Globus pallidus (tissue), 1 donor: Measurements from ENCODE around the gene HCFC1R1.
A peak's percentile ranks its signal among the peaks of the same experiment; 100 is the strongest.

Source experiments
- DNase-seq: peaks from one replicate; pipeline ENCODE4 v3.0.0-alpha.2; 2015; ENCODE audit warnings: low spot score

Gene HCFC1R1

GRCh38 chr16:3001316-3001715 is 22.4 kb downstream of the HCFC1R1 start:
- no peak for DNase-seq

DNA sequence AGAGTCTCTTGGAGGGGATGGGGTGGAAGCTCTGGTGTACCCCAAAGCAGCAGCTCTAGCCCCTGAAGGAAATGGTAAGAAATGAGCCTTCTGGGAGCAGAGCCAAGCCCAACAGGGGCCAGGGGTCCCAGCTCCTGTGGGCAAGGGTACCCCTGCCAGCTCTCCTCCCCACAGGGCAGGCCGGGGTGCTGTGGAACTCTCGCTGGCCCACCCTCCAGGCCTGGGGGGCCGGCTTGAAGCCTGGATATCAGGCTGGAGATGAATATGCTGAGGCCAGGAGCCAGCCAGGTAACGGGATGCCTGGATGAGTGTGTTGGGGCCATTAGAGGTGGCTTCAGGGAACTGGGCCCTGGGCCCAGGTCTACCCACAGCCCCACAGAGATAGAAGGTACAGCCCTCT is 23.2 kb downstream of the HCFC1R1 start:
- DNase-seq, result no peak

DNA sequence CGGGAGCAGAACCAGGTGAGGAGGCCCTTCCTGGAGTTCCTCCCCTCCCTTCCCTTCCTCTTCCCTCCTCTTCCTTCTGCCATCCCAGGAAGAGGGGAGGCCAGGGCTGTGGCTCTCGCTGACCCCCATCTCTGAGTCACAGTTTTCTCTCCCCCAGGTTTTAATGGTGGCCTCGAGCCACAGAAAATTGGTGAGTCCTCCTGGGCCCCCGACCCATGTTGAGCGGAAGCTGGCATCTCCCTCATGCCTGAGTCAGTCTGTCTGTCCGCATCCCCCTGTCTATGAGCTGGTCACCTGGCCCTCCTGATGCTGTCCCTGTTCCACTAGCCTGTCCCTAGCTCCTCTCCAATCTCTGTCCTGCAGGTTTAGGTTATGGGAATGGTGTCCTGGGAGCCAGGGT is 23.8 kb downstream of the HCFC1R1 start:
- no peak for DNase-seq

- DNase-seq, result no peak
Observed at GRCh38 chr16:2996298-2996697, 27.4 kb downstream of the HCFC1R1 start.

DNA sequence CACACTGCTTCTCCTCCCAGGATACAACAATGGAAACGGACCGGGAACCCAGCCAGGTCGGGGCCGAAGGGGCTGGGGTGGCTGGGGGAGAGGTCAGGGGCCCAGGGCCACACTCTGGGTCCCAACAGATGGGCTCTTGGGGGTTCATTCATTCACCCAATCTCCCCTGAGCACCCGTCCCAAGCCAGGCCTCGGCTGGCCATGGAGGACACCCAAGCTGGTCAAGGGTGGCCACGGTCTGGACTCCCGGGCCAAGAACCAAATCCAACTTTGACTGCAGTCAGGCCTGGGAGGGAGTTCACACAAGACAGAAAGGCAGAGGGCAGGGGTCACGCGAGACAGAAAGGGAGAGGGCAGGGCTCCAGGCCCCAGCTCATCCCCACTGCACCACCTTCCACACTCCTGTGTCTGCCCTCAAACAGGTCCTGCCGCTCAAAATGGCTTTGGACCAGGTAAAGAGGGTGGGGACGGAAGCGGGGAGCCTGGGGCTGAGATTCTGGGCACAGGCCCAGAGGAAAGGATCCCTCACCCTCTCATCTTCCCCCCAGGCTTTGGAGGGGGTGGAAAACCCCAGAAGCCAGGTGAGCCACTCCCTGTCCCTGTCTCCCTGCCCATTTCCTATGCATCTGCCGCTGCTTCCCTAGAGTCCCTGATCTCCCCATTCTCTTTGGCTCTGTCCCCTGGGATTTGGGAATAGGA is 31.2 kb downstream of the HCFC1R1 start:
- no peak for DNase-seq

- DNase-seq, result no peak
Observed at GRCh38 chr16:2991566-2992261, 32.0 kb downstream of the HCFC1R1 start.

DNA sequence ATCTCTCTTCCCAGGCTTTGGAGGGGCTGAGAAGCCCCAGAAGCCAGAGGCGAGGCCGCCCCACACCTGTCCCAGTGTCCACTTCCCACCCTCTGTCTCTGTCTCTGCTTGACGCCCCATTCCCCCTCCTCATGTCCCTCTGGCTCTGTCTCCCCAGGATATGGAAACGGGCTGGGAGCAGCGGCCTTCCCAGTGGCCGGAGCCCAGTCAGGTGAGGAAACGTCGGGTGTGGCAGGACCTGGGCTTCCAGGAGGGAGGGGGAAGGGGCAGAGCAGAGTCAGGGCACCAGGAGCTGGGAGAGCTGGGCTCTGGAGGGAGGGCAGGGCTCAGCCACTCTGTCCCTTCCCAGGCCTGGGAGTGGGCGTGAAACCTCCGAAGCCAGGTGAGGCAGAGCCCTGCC is 32.9 kb downstream of the HCFC1R1 start:
- DNase-seq, result no peak

DNA sequence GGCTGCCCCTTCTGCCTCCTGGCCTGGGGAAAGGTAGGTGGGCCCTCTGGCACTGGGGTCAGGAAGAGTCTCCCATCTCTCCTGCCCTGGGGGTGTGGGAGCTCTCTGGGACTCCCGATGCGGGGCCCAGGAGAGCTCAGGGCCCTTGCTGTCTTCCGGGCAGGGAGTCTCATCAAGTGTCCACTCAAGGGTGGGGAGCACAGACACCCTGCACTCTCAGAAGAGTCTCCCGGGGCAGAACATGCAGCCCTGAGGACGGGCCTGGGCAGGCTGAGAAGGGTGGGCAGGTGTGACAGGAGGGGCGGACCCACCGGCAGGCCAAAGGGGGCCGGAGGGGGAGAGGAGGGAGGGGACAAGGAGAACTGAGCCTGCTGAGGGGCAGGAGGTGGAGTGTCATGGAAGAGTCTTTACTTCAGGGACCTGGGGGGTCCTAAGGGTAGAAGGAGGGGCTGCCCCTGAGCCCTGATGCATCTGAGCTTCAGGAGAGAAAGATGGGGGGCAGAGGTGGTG is 35.1 kb downstream of the HCFC1R1 start:
- DNase-seq, result no peak

DNA sequence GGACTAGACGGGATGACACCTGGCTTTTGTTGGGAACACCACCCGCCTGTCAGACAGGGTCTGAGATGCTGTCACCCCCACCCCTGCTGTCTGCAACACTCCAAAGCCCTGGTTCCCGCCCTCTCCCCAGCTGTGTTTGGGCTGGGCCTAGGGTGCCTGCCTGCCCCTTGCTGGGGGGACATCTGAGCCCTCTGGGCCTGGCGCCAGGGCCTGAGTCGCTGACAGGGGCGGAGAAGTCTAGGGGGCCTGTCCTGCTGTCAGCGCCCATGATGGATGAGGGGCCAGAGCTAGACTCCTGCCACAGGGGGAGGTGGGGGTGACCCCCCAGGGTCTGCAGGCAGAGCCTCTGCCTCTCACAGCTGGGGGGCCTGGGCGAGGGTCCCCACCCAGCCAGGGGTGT is 35.9 kb downstream of the HCFC1R1 start:
- DNase-seq, result no peak

- no peak for DNase-seq
Observed at GRCh38 chr16:2987286-2987685, 36.5 kb downstream of the HCFC1R1 start.

- no peak for DNase-seq
Observed at GRCh38 chr16:2986623-2987188, 37.0 kb downstream of the HCFC1R1 start.

DNA sequence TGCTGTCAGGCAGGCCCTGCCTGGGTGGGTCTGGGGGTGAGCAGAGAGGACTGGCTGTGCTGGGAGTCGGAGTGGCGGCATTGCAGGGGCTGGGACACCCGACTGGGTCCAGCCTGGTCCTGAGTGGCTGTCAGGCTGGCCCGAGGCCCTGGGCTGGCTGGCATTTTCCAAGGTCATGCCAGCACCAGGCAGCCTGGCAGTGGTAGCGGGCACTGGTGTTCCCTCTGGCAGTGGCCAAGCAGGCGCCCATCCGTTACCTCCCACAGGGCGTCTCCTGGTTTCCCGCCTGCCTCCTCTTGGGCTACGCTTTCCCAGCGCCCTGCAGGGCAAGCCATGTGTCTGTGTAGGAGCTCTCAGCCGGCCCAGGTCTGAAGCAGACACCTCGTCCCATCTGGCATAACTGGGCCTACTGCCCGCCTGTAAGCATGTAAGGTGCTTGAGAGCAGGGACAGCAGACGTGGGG is 37.8 kb downstream of the HCFC1R1 start:
- DNase-seq, result no peak

- DNase-seq, result no peak
Observed at GRCh38 chr16:2985462-2985861, 38.3 kb downstream of the HCFC1R1 start.

GRCh38 chr16:2983706-2984136 is 40.0 kb downstream of the HCFC1R1 start:
- DNase-seq, result no peak

DNA sequence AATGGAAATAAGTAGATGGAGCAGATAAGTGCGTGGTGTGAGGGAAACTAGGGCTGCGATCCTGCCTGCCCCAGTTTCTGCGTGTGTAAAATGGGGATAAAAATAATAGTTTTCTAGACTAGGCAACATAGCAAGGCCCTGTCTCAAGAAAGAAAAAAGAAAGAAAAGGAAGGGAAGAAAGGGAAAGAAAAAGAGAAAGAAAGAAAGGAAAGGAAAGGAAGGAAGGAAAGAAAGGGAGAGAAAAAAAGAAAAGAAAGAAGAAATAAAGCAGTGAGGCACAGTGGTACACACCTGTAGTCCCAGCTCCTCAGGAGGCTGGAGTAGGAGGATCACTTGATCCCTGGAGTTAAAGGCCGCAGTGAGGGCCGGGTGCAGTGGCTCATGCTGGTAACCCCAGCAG is 41.3 kb downstream of the HCFC1R1 start:
- no peak for DNase-seq

DNA sequence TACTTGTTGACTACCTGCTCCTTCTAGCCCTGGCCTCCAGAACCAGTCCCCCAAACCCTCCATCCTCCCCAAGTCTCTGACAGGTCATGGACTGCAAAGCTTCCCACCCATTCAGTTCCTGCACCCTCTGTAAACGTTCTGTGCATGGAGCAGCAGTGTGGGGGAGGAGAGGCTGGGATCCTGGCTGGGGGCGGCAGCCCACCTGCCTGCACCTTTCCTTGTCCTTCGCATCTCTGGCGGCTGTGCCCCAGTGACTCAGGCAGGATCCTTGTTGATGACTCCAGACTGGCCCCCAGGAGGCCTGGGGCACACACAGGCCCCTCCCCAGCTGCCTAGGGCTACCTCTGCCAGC is 41.9 kb downstream of the HCFC1R1 start:
- DNase-seq, result no peak

DNA sequence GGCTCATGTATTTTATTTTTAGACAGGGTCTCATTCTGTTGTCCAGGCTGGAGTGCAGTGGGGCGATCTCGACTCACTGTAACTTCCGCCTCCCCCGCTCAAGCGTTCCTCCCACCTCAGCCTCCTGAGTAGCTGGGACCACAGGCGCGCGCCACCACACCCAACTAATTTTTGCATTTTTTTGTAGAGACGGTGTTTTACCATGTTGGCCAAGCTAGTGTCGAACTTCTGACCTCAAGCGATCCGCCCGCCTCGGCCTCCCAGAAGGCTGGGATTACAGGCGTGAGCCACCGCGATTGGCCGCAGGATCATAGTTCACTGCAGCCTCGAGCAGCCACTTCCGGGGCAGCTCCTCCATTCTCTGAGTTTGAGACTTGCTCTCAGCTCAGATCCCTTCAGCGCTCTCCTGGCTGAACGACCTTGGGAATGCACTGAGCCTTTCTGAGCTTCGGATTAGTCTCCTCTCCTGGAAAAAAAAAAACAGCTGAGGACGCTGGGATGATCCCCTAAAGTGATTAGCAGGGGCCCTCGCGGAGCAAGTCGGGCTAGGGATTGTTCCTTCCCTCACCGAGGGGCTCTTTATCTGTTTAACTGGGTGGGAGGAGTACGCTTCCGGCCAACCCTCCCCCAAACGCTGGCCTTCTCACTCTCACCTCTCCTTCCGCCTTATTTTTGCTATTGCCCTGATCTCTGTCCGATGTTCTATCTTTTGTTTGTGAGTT is 42.4 kb downstream of the HCFC1R1 start:
- no peak for DNase-seq

GRCh38 chr16:2980227-2981176 is 43.2 kb downstream of the HCFC1R1 start, which contains the start of gene PKMYT1:
TSS of gene PKMYT1 (minus strand) at chr16:2980446. CDS start at chr16:2979657, 789 bp downstream.
- DNase-seq, result peak; percentile 83

- DNase-seq, result no peak
Observed at GRCh38 chr16:2979669-2980226, 44.0 kb downstream of the HCFC1R1 start.

DNA sequence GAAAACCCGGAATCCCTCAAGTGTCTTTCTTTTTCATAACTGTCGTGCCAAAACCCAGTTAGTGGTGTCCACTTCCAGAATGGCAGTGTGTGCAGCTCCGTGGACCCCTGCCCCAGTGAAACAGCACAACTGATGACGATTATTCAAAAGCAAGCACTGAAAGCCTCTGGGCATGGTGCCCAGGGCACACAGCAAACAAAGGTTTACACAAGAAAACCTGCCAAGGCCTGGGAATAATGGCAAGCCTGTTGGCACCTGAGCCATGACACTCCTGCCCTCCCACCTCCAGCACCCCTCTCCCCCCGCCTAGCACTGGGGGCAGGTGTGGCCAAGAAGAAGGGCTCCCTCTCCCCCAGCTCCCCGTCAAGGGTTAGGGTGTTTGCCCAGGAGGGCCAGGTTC is 46.3 kb downstream of the HCFC1R1 start:
- no peak for DNase-seq

GRCh38 chr16:2976673-2977072 is 47.1 kb downstream of the HCFC1R1 start:
- DNase-seq, result no peak
